Mesenchymal stem cell (in vitro differentiated cells and primary cell): ENCODE results near the gene GRM5.
A peak's percentile ranks its signal among the peaks of the same experiment; 100 is the strongest.

ENCODE experiments used
- DNase-seq: peaks from one replicate; pipeline ENCODE4 v3.0.0-alpha.2; 2013
- H2AFZ ChIP-seq: one replicate; pipeline ENCODE4 v1.6.1; 2013; ENCODE audit warnings: low read depth, mild to moderate bottlenecking, control low read depth, inconsistent platforms, low read length, moderate library complexity
- H2AK5ac ChIP-seq: 2 replicates; pipeline ENCODE4 v1.6.1; 2013; ENCODE audit warnings: low read length, moderate library complexity, mild to moderate bottlenecking, inconsistent platforms; ENCODE audit not compliant: severe bottlenecking
- H2BK120ac ChIP-seq: one replicate; pipeline ENCODE4 v1.6.1; 2013; ENCODE audit warnings: low read depth, mild to moderate bottlenecking, inconsistent platforms, low read length, moderate library complexity
- H2BK12ac ChIP-seq, 2 experiments: one replicate each; pipeline ENCODE4 v1.6.1; 2013; ENCODE audit warnings: inconsistent platforms in 2 of 2, low read length in 2 of 2, mild to moderate bottlenecking in 2 of 2, moderate library complexity in 2 of 2, control low read depth in 1 of 2
- H2BK15ac ChIP-seq: one replicate; pipeline ENCODE4 v1.6.1; 2013; ENCODE audit warnings: mild to moderate bottlenecking, low read depth, inconsistent platforms; ENCODE audit not compliant: poor library complexity, severe bottlenecking
- H2BK5ac ChIP-seq: 2 replicates; pipeline ENCODE4 v1.6.1; 2013; ENCODE audit warnings: low read depth, mild to moderate bottlenecking, low read length, control low read depth, inconsistent platforms; ENCODE audit not compliant: poor library complexity, severe bottlenecking
- H3K14ac ChIP-seq, 2 experiments: one replicate each; pipeline ENCODE4 v1.6.1; 2013; ENCODE audit warnings: inconsistent platforms in 2 of 2, low read length in 2 of 2, control low read depth in 1 of 2, mild to moderate bottlenecking in 1 of 2, moderate library complexity in 1 of 2
- H3K18ac ChIP-seq, 2 experiments: one replicate each; pipeline ENCODE4 v1.6.1; 2013; ENCODE audit warnings: inconsistent platforms in 2 of 2, low read length in 2 of 2, control low read depth in 1 of 2, low read depth in 1 of 2, mild to moderate bottlenecking in 1 of 2
- H3K23ac ChIP-seq, 2 experiments: one replicate each; pipeline ENCODE4 v1.6.1; 2013; ENCODE audit warnings: inconsistent platforms in 2 of 2, low read length in 2 of 2, mild to moderate bottlenecking in 2 of 2, moderate library complexity in 2 of 2, control low read depth in 1 of 2
- H3K27ac ChIP-seq: 2 replicates; pipeline ENCODE4 v1.5.1; 2013; ENCODE audit warnings: mild to moderate bottlenecking, moderate library complexity, low read length, control low read depth, inconsistent platforms; ENCODE audit not compliant: poor library complexity, severe bottlenecking
- H3K27me3 ChIP-seq, 2 experiments: 2 replicates each; pipeline versions ENCODE4 v1.6.1 to v1.7.0; 2013; ENCODE audit warnings: low read length in 2 of 2, mild to moderate bottlenecking in 2 of 2, moderate library complexity in 2 of 2, control low read depth in 1 of 2, inconsistent platforms in 1 of 2; ENCODE audit not compliant: control insufficient read depth in 1 of 2, insufficient read depth in 1 of 2
- H3K36me3 ChIP-seq, 2 experiments: 2 replicates each; pipeline versions ENCODE4 v1.6.1 to v1.7.0; 2013; ENCODE audit warnings: low read length in 2 of 2, control low read depth in 1 of 2, inconsistent platforms in 1 of 2, low read depth in 1 of 2, mild to moderate bottlenecking in 1 of 2; ENCODE audit not compliant: insufficient read depth in 2 of 2, control insufficient read depth in 1 of 2
- H3K4ac ChIP-seq, 2 experiments: one replicate each; pipeline ENCODE4 v1.6.1; 2013; ENCODE audit warnings: inconsistent platforms in 2 of 2, low read length in 2 of 2, mild to moderate bottlenecking in 2 of 2, moderate library complexity in 2 of 2, control low read depth in 1 of 2, low read depth in 1 of 2
- H3K4me1 ChIP-seq: 2 replicates; pipeline ENCODE4 v1.6.1; 2013; ENCODE audit warnings: low read depth, low read length, control low read depth; ENCODE audit not compliant: control insufficient read depth, insufficient read depth
- H3K4me2 ChIP-seq: 2 replicates; pipeline ENCODE4 v1.6.1; 2013; ENCODE audit warnings: low read length, mild to moderate bottlenecking, inconsistent platforms; ENCODE audit not compliant: poor library complexity, severe bottlenecking
- H3K4me3 ChIP-seq, 2 experiments: 2 replicates each; pipeline versions ENCODE4 v1.5.1 to v1.7.0; 2013; ENCODE audit warnings: low read length in 2 of 2, mild to moderate bottlenecking in 2 of 2, control low read depth in 1 of 2, low read depth in 1 of 2; ENCODE audit not compliant: insufficient read depth in 1 of 2
- H3K79me1 ChIP-seq: replicated peaks from 2 replicates; pipeline ENCODE4 v1.6.1; 2013; ENCODE audit warnings: mild to moderate bottlenecking, control low read depth, low read length, inconsistent platforms; ENCODE audit not compliant: poor library complexity, severe bottlenecking
- H3K9ac ChIP-seq: 2 replicates; pipeline ENCODE4 v1.7.0; 2013; ENCODE audit warnings: mild to moderate bottlenecking, low read length, moderate library complexity
- H3K9me3 ChIP-seq: 2 replicates; pipeline ENCODE4 v1.7.0; 2013; ENCODE audit warnings: mild to moderate bottlenecking, low read length; ENCODE audit not compliant: control insufficient read depth
- H4K8ac ChIP-seq: one replicate; pipeline ENCODE4 v1.6.1; 2013; ENCODE audit warnings: inconsistent platforms, mild to moderate bottlenecking, low read length, moderate library complexity
- H4K91ac ChIP-seq: one replicate; pipeline ENCODE4 v1.6.1; 2013; ENCODE audit warnings: mild to moderate bottlenecking, low read length, inconsistent platforms
- WGBS: methylation state at CpG from one replicate; pipeline ENCODE4 v1.1.7; 2013; ENCODE audit warnings: mixed read lengths; 5-methylcytosine and 5-hydroxymethylcytosine counted together

GRM5 gene

GRCh38 chr11:88553204-88553603 is 512.6 kb downstream of the GRM5 start:
- peak overlapping the region in 1 of 2 experiments; percentile 18 for H3K18ac ChIP-seq
- no peak overlapping the region for H3K14ac ChIP-seq
- no peaks in the 10 kb centered on the region for H3K36me3 ChIP-seq
- DNase-seq: peak; percentile 35
- no peak overlapping the region for H2BK120ac ChIP-seq
- no peaks in the 10 kb centered on the region for H3K79me1 ChIP-seq
- peak overlapping the region; percentile 54 for H3K9ac ChIP-seq
- no peak overlapping the region for H4K91ac ChIP-seq
- no peak overlapping the region for H2BK15ac ChIP-seq
- H2AK5ac ChIP-seq: no peak overlapping the region
- peak overlapping the region; percentile 29 for H2AFZ ChIP-seq
- H3K4me1 ChIP-seq: peaks cover 2% of the 10 kb centered on the region
- H3K4ac ChIP-seq: no peak overlapping the region
- H3K27me3 ChIP-seq: no peaks in the 10 kb centered on the region
- no peak overlapping the region for H2BK12ac ChIP-seq
- H3K23ac ChIP-seq: no peak overlapping the region
- no peak overlapping the region for H3K4me2 ChIP-seq
- no peaks in the 10 kb centered on the region for H3K9me3 ChIP-seq
- no peak overlapping the region for H3K27ac ChIP-seq
- H4K8ac ChIP-seq: no peak overlapping the region
- WGBS: 95% methylated on average over 2 of the region's 2 CpGs
- no peak overlapping the region for H2BK5ac ChIP-seq
- no peak overlapping the region for H3K4me3 ChIP-seq

GRCh38 chr11:88552379-88553062 is 513.3 kb downstream of the GRM5 start:
- Histone ChIP-seq H3K79me1 (no peaks in the 10 kb centered on the region), H3K4ac (no peak overlapping the region), H4K91ac (no peak overlapping the region), H2BK120ac (no peak overlapping the region), H3K9me3 (no peaks in the 10 kb centered on the region), H3K18ac (no peak overlapping the region), H2AK5ac (no peak overlapping the region), H3K14ac (no peak overlapping the region), H2AFZ (no peak overlapping the region), H2BK15ac (no peak overlapping the region), H3K27me3 (no peaks in the 10 kb centered on the region), H3K4me1 (peaks cover 2% of the 10 kb centered on the region), H2BK5ac (no peak overlapping the region), H3K23ac (no peak overlapping the region), H3K9ac (peak overlapping the region; percentile 54), H3K36me3 (no peaks in the 10 kb centered on the region), H2BK12ac (no peak overlapping the region), H3K4me3 (no peak overlapping the region), H4K8ac (no peak overlapping the region), H3K27ac (no peak overlapping the region), H3K4me2 (no peak overlapping the region)
- 3% methylated on average over 2 of the region's 3 CpGs for WGBS
- peak; percentile 62 for DNase-seq

- no peaks in the 10 kb centered on the region for H3K4me1 ChIP-seq
- no peaks in the 10 kb centered on the region for H3K9me3 ChIP-seq
- H2AK5ac ChIP-seq: no peak overlapping the region
- H3K36me3 ChIP-seq: no peaks in the 10 kb centered on the region
- peak overlapping the region; percentile 55 for H3K9ac ChIP-seq
- no peak overlapping the region for H3K23ac ChIP-seq
- H2BK120ac ChIP-seq: no peak overlapping the region
- no peak overlapping the region for H3K27ac ChIP-seq
- no peak overlapping the region for H3K4me2 ChIP-seq
- no peak overlapping the region for H3K4ac ChIP-seq
- DNase-seq: no peak
- no peaks in the 10 kb centered on the region for H3K79me1 ChIP-seq
- H2BK5ac ChIP-seq: no peak overlapping the region
- H3K18ac ChIP-seq: no peak overlapping the region
- no peaks in the 10 kb centered on the region for H3K27me3 ChIP-seq
- no peak overlapping the region for H3K14ac ChIP-seq
- 89% methylated on average over 3 of the region's 3 CpGs for WGBS
- H2BK15ac ChIP-seq: no peak overlapping the region
- no peak overlapping the region for H4K91ac ChIP-seq
- H2BK12ac ChIP-seq: no peak overlapping the region
- H3K4me3 ChIP-seq: no peak overlapping the region
- H4K8ac ChIP-seq: no peak overlapping the region
- no peak overlapping the region for H2AFZ ChIP-seq
These were observed 521.0 kb downstream of the GRM5 start for GRCh38 chr11:88544656-88545280.

- Histone ChIP-seq H3K4ac (no peak overlapping the region), H3K4me2 (no peak overlapping the region), H4K91ac (no peak overlapping the region), H3K23ac (no peak overlapping the region), H2BK120ac (no peak overlapping the region), H3K27me3 (no peaks in the 10 kb centered on the region), H2BK12ac (peak overlapping the region in 1 of 2 experiments; percentile 23), H4K8ac (no peak overlapping the region), H3K14ac (no peak overlapping the region), H2BK5ac (no peak overlapping the region), H3K4me1 (no peaks in the 10 kb centered on the region), H3K27ac (no peak overlapping the region), H2AK5ac (no peak overlapping the region), H3K18ac (no peak overlapping the region), H3K79me1 (no peaks in the 10 kb centered on the region), H3K9me3 (no peaks in the 10 kb centered on the region), H2BK15ac (no peak overlapping the region), H3K4me3 (no peak overlapping the region), H3K36me3 (no peaks in the 10 kb centered on the region), H3K9ac (peak overlapping the region; percentile 66), H2AFZ (no peak overlapping the region)
- WGBS: 53% methylated on average over 4 of the region's 5 CpGs
- DNase-seq: peak; percentile 90
These were observed 521.7 kb downstream of the GRM5 start for GRCh38 chr11:88543902-88544655.
